BLaER1 (cell line): ENCODE data around the gene ZFYVE21.

Source experiments
- H3K27ac ChIP-seq: shearing (Covaris generic); formaldehyde crosslinking; 2 replicates; pipeline ENCODE4 v1.8.1; 2022
- H3K27me3 ChIP-seq: shearing (Covaris generic); formaldehyde crosslinking; 2 replicates; pipeline ENCODE4 v1.8.1; 2022
- H3K36me3 ChIP-seq: shearing (Covaris generic); formaldehyde crosslinking; 2 replicates; pipeline ENCODE4 v1.8.1; 2022
- H3K4me1 ChIP-seq: shearing (Covaris generic); formaldehyde crosslinking; 2 replicates; pipeline ENCODE4 v1.8.1; 2022
- H3K4me2 ChIP-seq: shearing (Covaris generic); formaldehyde crosslinking; 2 replicates; pipeline ENCODE4 v1.8.1; 2022
- H3K4me3 ChIP-seq: shearing (Covaris generic); formaldehyde crosslinking; 2 replicates; pipeline ENCODE4 v1.8.1; 2022
- H3K9ac ChIP-seq: shearing (Covaris generic); formaldehyde crosslinking; 2 replicates; pipeline ENCODE4 v1.8.1; 2022
- H3K9me3 ChIP-seq: shearing (Covaris generic); formaldehyde crosslinking; 2 replicates; pipeline ENCODE4 v1.8.1; 2022
- H4K20me1 ChIP-seq: shearing (Covaris generic); formaldehyde crosslinking; 2 replicates; pipeline ENCODE4 v1.8.1; 2022
- Cebpa-rat ChIP-seq: shearing (Covaris generic); IDR thresholded peaks from 2 replicates; pipeline ENCODE4 v1.8.1; 2022

ZFYVE21 gene

DNA sequence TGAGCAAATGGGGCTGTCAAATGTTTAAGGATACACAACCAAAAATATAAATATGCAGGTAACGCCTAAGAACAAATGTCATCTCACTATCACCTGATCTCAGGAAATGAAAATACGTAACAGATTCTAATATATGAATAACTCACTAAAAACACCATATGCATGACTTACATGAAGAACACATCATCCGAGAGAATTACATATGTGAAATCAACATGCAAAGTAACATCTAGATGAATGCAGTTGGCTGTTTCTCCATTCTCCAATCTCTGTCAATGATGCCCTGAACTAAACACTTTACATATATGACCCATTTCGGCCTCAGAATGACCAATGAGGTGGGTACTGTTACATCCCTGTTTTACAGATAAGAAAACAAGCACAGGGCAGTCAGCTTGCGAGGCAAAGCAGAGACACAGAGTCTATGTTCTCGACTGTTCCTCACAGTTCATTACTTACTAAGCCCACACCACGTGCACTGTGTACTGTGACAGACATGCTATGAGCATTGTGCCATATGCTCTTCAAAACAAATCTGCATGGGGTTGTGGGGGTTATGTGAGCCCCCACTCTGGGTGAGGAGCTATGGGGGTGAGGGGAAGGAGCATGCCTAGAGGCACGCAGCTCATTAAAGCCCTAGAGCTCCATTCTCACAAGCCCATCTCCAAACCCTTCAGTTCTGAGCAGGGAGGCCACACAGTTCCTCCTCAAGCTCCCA lies 42.6 kb downstream of the ZFYVE21 start:
- H3K27ac ChIP-seq = no peak overlapping the region
- TF ChIP-seq Cebpa-rat = no peak
- no peaks in the 10 kb centered on the region for H3K27me3 ChIP-seq
- H3K4me2 ChIP-seq = no peak overlapping the region
- H3K4me3 ChIP-seq = no peak overlapping the region
- no peaks in the 10 kb centered on the region for H3K4me1 ChIP-seq
- H3K9ac ChIP-seq = no peak overlapping the region
- H4K20me1 ChIP-seq = no peaks in the 10 kb centered on the region
- no peaks in the 10 kb centered on the region for H3K9me3 ChIP-seq
- H3K36me3 ChIP-seq = no peaks in the 10 kb centered on the region

GRCh38 chr14:103762036-103762435 lies 46.4 kb downstream of the ZFYVE21 start:
- H3K4me2 ChIP-seq = no peak overlapping the region

DNA sequence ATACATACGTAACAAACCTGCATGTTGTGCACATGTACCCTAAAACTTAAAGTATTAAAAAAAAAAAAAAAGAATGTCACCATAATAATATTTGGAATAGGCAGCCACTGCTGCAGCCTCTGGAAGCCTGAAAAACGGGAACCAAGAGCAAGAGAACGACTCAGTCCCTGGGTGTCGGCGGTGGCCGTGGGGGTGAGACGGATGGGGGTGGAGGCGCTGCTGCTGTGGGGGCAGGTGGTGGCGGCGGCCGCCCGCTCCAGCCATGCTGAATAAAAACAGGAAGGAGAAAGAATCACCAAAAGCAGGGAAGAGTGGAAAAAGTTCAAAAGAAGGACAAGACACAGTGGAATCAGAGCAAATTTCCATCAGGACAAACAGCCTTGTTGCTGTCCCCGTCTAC lies 46.9 kb downstream of the ZFYVE21 start:
- H3K4me3 ChIP-seq = no peak overlapping the region
- no peak overlapping the region for H3K4me2 ChIP-seq
- H3K36me3 ChIP-seq = no peaks in the 10 kb centered on the region
- TF ChIP-seq Cebpa-rat = no peak
- H3K27me3 ChIP-seq = no peaks in the 10 kb centered on the region
- no peaks in the 10 kb centered on the region for H4K20me1 ChIP-seq
- H3K4me1 ChIP-seq = no peaks in the 10 kb centered on the region
- no peak overlapping the region for H3K27ac ChIP-seq
- no peak overlapping the region for H3K9ac ChIP-seq
- H3K9me3 ChIP-seq = no peaks in the 10 kb centered on the region

More at GRCh38 chr14:103762036-103762435, 46.4 kb downstream of the ZFYVE21 start:
- no peaks in the 10 kb centered on the region for H3K9me3 ChIP-seq
- no peak for TF ChIP-seq Cebpa-rat
- H3K4me1 ChIP-seq = no peaks in the 10 kb centered on the region
- H4K20me1 ChIP-seq = no peaks in the 10 kb centered on the region
- H3K4me3 ChIP-seq = no peak overlapping the region
- no peak overlapping the region for H3K27ac ChIP-seq
- H3K36me3 ChIP-seq = no peaks in the 10 kb centered on the region
- H3K27me3 ChIP-seq = no peaks in the 10 kb centered on the region
- H3K9ac ChIP-seq = no peak overlapping the region

- Histone ChIP-seq H3K9me3 (no peaks in the 10 kb centered on the region), H3K4me3 (no peak overlapping the region), H3K27me3 (no peaks in the 10 kb centered on the region), H3K4me2 (no peak overlapping the region), H4K20me1 (no peaks in the 10 kb centered on the region), H3K4me1 (no peaks in the 10 kb centered on the region), H3K27ac (no peak overlapping the region), H3K36me3 (no peaks in the 10 kb centered on the region), H3K9ac (no peak overlapping the region)
- no peak for TF ChIP-seq Cebpa-rat
These were observed 48.3 kb downstream of the ZFYVE21 start for GRCh38 chr14:103763730-103764488.

- H3K9ac ChIP-seq = no peak overlapping the region
- no peaks in the 10 kb centered on the region for H3K27me3 ChIP-seq
- no peaks in the 10 kb centered on the region for H3K4me1 ChIP-seq
- no peak overlapping the region for H3K4me2 ChIP-seq
- no peak overlapping the region for H3K27ac ChIP-seq
- H3K9me3 ChIP-seq = no peaks in the 10 kb centered on the region
- no peak for TF ChIP-seq Cebpa-rat
- H3K4me3 ChIP-seq = no peak overlapping the region
- H3K36me3 ChIP-seq = no peaks in the 10 kb centered on the region
- no peaks in the 10 kb centered on the region for H4K20me1 ChIP-seq
These were observed 49.9 kb downstream of the ZFYVE21 start for GRCh38 chr14:103765526-103765925.

GRCh38 chr14:103767336-103767894 lies 51.8 kb downstream of the ZFYVE21 start:
- H3K36me3 ChIP-seq = no peaks in the 10 kb centered on the region
- no peak overlapping the region for H3K4me3 ChIP-seq
- no peak overlapping the region for H3K9ac ChIP-seq
- no peaks in the 10 kb centered on the region for H3K4me1 ChIP-seq
- TF ChIP-seq Cebpa-rat = no peak
- H3K27me3 ChIP-seq = no peaks in the 10 kb centered on the region
- peaks cover 12% of the 10 kb centered on the region for H3K9me3 ChIP-seq
- H3K4me2 ChIP-seq = no peak overlapping the region
- no peaks in the 10 kb centered on the region for H4K20me1 ChIP-seq
- no peak overlapping the region for H3K27ac ChIP-seq

DNA sequence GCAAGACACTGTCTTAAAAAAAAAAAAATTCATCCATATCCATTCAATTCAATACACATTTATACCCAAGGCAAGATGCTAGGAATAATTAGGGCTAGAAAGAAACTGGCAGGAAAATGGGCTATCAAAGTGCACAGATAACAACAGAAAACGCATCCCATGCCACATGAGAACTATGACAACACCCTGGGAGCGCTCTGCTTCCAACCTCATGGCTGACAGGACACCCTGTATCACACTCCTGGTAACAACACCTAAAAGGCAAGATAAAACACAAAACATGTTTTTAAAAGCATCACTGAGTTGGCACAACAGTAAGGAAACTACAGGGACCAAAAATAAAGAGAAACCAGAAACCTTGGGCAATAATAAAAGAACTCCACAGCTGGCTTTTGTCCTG lies 54.9 kb downstream of the ZFYVE21 start:
- no peak overlapping the region for H3K4me2 ChIP-seq
- H4K20me1 ChIP-seq = no peaks in the 10 kb centered on the region

DNA sequence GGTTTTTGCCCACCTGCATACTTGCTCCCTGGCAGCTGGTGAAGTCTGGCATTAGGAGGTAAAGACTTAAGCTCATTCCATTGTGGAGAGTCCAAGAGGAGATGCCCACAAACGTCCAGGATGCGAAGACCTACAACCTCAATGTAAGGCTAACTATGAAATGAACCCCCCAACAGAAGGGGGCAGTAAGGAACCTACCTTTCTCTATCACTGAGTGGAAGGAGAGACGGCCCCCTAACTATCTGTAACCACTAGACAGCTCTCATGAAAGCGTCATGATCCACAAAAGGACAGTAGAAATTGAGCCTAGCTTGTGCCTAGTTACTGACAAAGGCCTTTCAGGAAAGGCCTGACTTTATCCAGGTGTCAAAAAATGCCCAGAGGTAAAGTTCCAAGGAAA lies 55.3 kb downstream of the ZFYVE21 start:
- Histone ChIP-seq H3K9ac (no peak overlapping the region), H4K20me1 (no peaks in the 10 kb centered on the region), H3K27me3 (no peaks in the 10 kb centered on the region), H3K4me3 (no peak overlapping the region), H3K36me3 (0 out of 2 replicates have a peak, but pooled peaks cover 4% of the 10 kb centered on the region), H3K27ac (no peak overlapping the region), H3K4me1 (no peaks in the 10 kb centered on the region), H3K9me3 (peaks cover 16% of the 10 kb centered on the region), H3K4me2 (no peak overlapping the region)
- no peak for TF ChIP-seq Cebpa-rat

More for the DNA sequence above, 54.9 kb downstream of the ZFYVE21 start:
- no peak overlapping the region for H3K4me3 ChIP-seq
- H3K27me3 ChIP-seq = no peaks in the 10 kb centered on the region
- no peak for TF ChIP-seq Cebpa-rat
- H3K36me3 ChIP-seq = 0 out of 2 replicates have a peak, but pooled peaks cover 3% of the 10 kb centered on the region
- H3K4me1 ChIP-seq = no peaks in the 10 kb centered on the region
- H3K27ac ChIP-seq = no peak overlapping the region
- H3K9me3 ChIP-seq = peaks cover 16% of the 10 kb centered on the region
- H3K9ac ChIP-seq = no peak overlapping the region

- Histone ChIP-seq H3K9ac (no peak overlapping the region), H3K9me3 (peaks cover 19% of the 10 kb centered on the region), H3K36me3 (0 out of 2 replicates have a peak, but pooled peaks cover 4% of the 10 kb centered on the region), H3K27me3 (no peaks in the 10 kb centered on the region), H3K4me3 (no peak overlapping the region), H3K4me2 (no peak overlapping the region), H3K4me1 (no peaks in the 10 kb centered on the region), H3K27ac (no peak overlapping the region), H4K20me1 (no peaks in the 10 kb centered on the region)
- TF ChIP-seq Cebpa-rat = no peak
These were observed 56.6 kb downstream of the ZFYVE21 start for GRCh38 chr14:103772078-103772712.
